RKO (cell line): ENCODE data around the gene ZFYVE19.
A peak's percentile ranks its signal among the peaks of the same experiment; 100 is the strongest.

Experiments
- DNase-seq: peaks from one replicate; pipeline ENCODE4 v3.0.0-alpha.2; 2016; ENCODE audit warnings: low spot score

The ZFYVE19 gene

GRCh38 chr15:40815042-40815698, 8.3 kb downstream of the ZFYVE19 start:
- DNase-seq, result no peak

- DNase-seq, result no peak
Observed at GRCh38 chr15:40819048-40819447, 12.2 kb downstream of the ZFYVE19 start.

GRCh38 chr15:40821195-40821594, 14.3 kb downstream of the ZFYVE19 start:
- no peak for DNase-seq

GRCh38 chr15:40823572-40824343, 16.9 kb downstream of the ZFYVE19 start:
- peak; percentile 20 for DNase-seq

- no peak for DNase-seq
Observed at GRCh38 chr15:40825661-40826422, 19.0 kb downstream of the ZFYVE19 start.

- DNase-seq, result no peak
Observed at GRCh38 chr15:40826423-40827075, 19.7 kb downstream of the ZFYVE19 start.

DNA sequence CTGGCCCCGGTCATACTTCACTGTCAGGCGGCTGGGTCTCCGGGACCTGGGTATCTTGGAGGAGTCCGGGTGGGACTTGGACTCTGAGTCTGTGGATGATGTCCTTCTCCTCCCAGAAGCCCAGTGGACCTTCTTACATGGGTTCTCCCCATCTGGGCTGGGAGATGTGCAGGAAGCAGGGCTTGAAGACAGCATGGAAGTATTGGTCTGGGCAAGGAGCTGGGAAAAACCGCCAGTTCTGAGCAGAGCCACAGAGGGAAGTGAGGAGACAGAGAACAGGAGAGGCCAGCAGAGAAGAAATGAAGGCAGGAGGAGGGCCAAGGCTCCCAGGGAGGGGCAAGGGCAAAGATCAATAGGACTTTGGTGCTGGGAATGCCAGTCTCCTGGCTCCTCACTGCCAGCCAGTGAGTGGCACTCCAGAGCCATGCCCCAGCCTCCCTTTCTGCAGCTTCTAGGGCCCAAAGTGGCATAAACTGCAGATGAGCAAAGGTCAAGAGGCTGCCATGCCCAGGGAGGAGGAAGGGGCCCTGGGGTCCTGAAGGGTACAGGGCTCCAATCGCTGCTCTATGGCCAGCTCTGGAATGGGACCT, 21.7 kb downstream of the ZFYVE19 start, which contains the start of gene PPP1R14D:
TSS of gene PPP1R14D (minus strand) at position 262 of the 590 bp plus-strand sequence. CDS start at position 195, 67 bp downstream.
- DNase-seq, result no peak

GRCh38 chr15:40829115-40829514, 22.2 kb downstream of the ZFYVE19 start:
- DNase-seq, result no peak

DNA sequence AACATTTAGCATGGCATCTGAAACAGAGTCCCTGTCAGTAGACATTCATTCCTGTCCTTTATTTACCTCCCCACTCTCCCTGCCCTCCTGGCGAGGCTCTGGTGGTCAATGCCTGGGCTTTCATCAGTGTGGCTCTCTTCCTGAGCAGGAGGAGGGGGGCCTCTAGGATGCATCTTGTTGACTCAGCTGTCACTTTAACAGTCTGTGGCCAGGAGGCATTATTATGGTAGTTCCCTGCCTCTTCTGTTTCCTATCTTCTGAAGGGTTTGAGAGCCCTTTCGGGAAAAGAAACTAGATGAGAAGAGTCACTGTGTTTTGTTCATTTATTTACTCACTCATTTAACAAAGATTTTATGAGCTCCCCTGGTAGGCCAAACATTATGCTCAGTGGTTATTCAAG, 24.0 kb downstream of the ZFYVE19 start:
- no peak for DNase-seq

DNA sequence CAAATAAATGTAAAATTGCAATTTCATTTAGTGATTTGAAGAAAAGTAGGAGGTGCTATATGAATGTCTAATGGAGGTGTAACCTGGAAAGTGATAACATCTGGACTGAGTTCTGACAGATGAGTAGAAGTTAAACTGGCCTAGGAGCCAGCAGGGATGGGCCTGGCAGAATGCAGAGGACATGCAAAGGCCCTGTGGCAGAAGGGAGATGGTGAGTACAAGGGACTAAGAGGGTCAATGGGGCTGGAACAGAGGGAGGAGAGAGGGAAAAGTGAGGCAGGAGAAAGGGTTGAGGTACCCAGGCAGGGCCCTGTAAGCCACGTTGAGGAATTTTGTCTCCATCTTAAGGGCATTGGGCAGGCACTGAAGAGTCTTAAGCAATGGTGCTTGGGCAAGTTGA, 25.0 kb downstream of the ZFYVE19 start:
- DNase-seq, result no peak

DNA sequence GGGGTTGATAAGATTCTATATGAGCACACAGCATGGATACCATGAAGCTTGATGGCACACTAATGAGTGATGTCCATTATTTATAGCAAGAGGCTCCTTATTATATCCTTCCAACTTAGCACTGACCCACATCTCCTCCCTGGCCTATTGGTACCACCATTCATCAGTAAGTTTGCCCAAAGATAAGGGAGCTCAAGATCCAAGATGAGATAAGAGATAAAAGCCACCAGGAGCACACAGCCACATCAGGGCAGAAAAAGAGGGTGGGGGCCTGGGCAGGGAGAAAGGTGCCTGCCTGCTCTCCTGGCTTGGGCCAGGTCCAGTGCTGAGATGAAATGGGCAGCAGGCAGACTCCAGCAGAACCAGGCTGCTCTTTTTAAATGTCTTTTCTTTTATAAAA, 26.0 kb downstream of the ZFYVE19 start:
- no peak for DNase-seq

DNA sequence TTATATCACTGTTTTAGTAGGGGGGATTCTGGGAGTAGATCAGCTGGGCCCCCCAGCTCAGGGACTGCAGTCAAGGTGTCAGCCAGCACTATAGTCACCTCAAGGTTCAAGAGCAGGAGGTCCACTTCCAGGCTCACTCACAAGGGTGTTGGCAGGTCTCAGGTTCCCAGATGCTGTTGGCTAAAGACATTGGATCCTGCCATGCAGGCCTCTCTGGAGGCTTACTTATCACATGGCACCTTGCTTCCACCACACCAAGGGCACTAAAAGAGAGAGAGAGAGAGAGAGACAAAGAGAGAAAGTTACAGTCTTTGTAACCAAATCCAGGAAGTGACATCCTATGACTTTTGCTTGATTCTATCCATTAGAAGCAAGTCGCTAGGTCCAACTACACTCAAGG, 29.1 kb downstream of the ZFYVE19 start:
- DNase-seq, result no peak

- no peak for DNase-seq
Observed at GRCh38 chr15:40838756-40839155, 31.9 kb downstream of the ZFYVE19 start.

DNA sequence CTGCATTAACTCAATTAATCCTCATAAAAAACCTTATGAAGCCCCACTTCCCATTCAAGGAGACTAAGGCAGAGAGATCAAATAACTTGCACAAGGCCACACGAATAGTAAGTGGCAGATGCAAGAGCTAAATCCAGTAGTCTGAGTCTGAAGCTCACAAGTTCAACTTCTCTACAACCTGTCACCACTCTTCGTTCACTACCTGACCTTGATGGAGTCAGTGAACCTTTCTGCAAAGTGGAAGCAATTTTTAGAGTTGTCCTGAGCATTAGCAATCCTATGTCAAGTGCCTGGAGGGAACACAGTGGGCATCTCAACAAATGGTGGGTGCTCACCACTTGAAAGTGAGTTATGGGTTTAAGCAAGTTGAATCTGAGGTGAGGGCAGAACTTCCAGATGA, 34.9 kb downstream of the ZFYVE19 start:
- no peak for DNase-seq

- DNase-seq, result no peak
Observed at GRCh38 chr15:40843261-40843884, 36.5 kb downstream of the ZFYVE19 start.

- DNase-seq, result peak; percentile 75
Observed at GRCh38 chr15:40843885-40844695, 37.2 kb downstream of the ZFYVE19 start, which contains the start of gene SPINT1. Gene SPINT1 (plus strand): TSS chr15:40844048. CDS start chr15:40844555, 507 bp downstream.

DNA sequence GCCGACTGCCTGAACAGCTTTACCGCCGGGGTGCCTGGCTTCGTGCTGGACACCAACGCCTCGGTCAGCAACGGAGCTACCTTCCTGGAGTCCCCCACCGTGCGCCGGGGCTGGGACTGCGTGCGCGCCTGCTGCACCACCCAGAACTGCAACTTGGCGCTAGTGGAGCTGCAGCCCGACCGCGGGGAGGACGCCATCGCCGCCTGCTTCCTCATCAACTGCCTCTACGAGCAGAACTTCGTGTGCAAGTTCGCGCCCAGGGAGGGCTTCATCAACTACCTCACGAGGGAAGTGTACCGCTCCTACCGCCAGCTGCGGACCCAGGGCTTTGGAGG, 37.8 kb downstream of the ZFYVE19 start:
- peak; percentile 54 for DNase-seq

- peak; percentile 17 for DNase-seq
Observed at GRCh38 chr15:40845036-40845435, 38.1 kb downstream of the ZFYVE19 start.

- DNase-seq, result no peak
Observed at GRCh38 chr15:40845511-40846284, 38.8 kb downstream of the ZFYVE19 start.

- no peak for DNase-seq
Observed at GRCh38 chr15:40846841-40847222, 39.9 kb downstream of the ZFYVE19 start.
